ENCODE measurements around the gene SLC4A4.

The SLC4A4 gene

DNA sequence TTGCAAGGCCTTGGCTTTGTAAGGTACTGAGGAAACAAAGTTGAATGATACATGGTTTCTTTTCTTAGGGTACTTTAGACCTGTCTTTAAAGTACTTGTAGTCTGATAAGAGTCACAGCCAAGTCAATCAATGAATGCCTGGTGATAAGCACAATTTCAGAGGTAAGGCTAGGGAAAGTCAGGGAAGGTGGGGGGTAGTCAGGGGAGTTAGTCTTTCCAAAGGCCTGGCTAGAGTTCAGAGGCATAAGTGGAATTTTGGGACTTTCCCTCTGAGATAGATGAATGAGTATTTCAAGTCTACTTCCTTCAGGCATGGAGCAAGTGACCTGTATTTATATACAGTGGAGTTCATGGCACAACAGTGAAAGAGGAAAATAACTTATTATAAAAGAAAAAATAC, 78.3 kb downstream of the SLC4A4 start:
- no peak for DNase-seq

GRCh38 chr4:71426381-71427042, 87.7 kb downstream of the SLC4A4 start:
- DNase-seq, result no peak

- DNase-seq, result no peak
These were observed 90.3 kb downstream of the SLC4A4 start for GRCh38 chr4:71429106-71429505.

GRCh38 chr4:71429962-71430361, 91.1 kb downstream of the SLC4A4 start:
- DNase-seq, result no peak

DNA sequence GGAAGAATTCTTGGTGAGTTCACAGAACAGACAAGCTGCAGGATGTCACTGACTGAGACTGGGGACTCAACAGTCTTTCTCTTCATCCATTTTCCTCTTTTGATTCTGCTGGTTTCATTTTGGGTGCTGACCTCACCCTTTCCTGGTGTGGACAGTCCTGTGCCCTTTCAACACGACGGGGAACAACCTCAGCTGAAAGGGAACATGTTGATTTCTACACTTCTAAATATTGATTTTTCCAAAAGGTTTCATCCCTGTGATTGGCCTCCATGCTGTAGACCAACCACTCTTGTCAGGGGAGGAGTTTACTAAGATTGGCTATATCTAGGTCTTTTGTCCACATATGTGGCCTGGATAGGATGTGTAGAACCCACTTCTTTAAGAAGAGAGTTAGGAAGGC, 91.8 kb downstream of the SLC4A4 start:
- no peak for DNase-seq

DNA sequence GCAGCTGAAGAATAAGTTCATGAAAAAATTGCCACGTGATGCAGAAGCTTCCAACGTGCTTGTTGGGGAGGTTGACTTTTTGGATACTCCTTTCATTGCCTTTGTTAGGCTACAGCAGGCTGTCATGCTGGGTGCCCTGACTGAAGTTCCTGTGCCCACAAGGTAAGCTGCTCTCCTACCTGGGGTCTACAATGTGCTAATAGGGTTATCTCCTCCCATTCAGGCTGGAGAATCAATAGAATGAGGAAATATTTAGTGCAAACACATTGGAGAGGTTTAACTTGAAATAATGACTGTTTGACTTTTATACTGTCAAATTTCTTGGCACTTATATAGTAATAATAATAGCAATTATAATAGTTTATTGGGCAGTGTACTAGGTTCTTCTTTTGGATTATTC, 101.8 kb downstream of the SLC4A4 start:
- no peak for DNase-seq

DNA sequence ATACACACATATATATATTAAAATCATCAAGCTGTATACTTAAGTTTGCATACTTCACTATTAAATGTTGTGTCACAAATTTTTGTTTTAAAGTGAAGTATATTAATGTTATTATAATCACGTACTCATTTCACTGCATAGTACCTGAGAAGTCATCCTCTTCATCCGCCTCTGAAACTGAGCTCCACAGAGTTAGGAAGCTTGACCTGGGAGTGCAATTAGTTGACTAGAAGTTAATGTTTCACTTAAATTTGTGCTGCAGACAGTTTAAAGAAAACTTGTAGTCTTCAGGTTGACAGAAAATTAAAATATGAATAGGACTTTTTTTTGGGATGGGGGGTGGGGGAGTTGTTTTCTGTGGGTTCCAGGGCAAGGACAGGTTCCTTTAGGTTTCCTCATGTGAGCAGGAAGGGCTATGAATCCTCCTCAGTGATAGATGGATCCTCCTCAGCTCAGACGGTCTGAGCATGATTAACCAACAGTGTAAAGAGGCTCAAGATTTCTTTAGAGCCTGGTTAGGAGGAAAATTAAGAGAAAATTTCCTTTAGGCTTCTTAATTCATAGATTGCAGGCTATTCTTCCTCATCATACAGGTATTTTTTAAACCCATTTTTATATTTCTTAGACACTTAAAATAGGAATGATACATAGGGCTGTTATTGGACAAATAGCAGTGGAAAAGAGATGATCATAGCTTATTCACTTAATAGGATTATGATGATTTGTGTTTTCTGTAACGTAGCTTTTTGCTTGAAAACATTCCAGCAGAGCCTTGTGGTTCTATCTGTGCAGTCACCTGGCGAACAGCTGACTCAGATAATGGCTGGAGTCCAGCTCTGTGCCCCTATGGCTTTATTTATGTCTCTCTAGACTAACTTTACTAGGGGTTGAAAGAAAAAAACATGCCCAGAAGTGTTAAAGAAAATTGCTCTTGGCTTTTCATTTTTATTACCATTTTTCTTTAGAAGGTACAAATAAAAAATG, 102.7 kb downstream of the SLC4A4 start:
- DNase-seq, result no peak

GRCh38 chr4:71442336-71442735, 103.5 kb downstream of the SLC4A4 start:
- DNase-seq, result no peak

DNA sequence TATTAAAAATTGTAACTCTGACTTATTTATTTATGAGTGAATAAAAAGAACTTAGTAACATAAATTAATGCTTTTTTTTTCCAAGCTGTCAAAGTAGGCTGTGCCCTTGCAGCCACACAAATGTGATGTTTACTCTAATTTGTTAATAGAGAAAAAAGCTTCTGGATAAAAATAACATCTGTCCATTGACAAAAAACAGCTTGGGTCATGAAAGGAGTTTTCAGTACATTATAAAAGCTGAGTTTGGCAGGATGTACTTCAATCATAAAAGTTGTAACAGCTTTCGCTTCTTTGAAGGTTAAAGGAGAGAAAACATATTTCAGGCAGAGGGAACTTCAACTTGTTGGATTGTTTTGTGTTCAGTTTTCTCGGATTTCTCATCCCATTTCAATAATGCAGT, 105.6 kb downstream of the SLC4A4 start:
- no peak for DNase-seq

GRCh38 chr4:71445811-71446210, 107.0 kb downstream of the SLC4A4 start:
- DNase-seq, result no peak

GRCh38 chr4:71446479-71447081, 107.8 kb downstream of the SLC4A4 start:
- no peak for DNase-seq

DNA sequence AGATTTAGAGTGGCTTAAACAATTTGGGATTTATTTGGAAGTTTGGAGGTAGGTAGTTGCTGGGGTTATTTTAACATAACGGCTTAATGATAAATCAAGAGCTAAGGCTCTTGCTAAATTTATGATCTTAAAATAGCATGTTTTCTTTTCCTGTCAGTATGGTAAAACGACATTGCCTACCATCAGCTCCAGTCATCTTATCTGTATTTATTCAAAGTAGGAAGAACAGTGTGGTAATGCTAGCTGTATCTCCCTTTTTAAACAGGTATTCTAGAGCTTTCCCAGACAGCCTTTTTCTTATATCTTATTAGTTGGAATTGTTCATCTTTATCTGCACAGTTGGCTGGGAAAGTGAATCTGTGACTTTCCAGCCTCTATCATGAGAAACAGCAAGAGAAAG, 110.2 kb downstream of the SLC4A4 start:
- DNase-seq, result no peak

- no peak for DNase-seq
These were observed 111.1 kb downstream of the SLC4A4 start for GRCh38 chr4:71449878-71450277.

GRCh38 chr4:71453531-71453930, 114.7 kb downstream of the SLC4A4 start:
- DNase-seq, result no peak

- no peak for DNase-seq
These were observed 118.0 kb downstream of the SLC4A4 start for GRCh38 chr4:71456841-71457240.

DNA sequence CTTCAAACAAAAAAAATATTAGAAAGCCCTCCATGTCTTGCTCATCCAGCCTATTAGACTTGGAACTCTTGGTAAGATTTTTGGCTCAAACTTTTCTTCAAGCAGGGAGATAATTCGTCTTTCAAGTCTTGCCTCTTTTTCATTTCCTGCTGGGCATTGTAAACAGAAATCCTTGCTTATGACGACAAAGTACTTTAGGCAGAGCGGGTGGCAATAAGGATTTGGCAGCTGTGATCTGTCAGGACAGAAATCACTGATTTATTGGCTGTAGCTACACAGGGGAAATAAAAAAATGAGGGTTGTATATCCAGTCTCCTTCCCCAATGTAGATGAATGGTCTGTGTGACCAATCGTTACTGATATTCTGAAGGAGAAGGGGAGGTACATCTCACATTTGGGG, 121.6 kb downstream of the SLC4A4 start:
- no peak for DNase-seq

DNA sequence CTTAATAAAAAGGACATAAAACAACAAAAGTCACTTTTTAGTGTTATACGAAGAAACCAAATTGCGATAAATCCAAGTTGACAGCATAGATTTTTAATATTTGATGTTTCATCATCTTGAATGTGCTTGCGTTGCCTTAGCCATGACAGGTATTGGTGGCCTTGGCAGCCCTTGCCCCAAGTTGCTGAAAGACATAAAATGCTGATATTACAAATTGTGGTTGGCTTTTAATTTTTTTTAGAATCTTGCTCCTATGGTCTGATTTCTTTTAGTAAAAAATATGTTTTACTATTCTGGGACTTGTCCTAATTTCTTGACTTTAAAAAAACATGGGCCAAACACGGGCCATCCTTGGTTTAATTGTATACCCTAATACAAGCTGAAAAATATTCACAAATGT, 122.6 kb downstream of the SLC4A4 start:
- DNase-seq, result no peak

GRCh38 chr4:71466775-71467174, 128.0 kb downstream of the SLC4A4 start:
- no peak for DNase-seq

- no peak for DNase-seq
These were observed 129.4 kb downstream of the SLC4A4 start for GRCh38 chr4:71468116-71468710.

GRCh38 chr4:71469541-71469940, 130.7 kb downstream of the SLC4A4 start:
- no peak for DNase-seq

GRCh38 chr4:71470524-71470923, 131.7 kb downstream of the SLC4A4 start:
- no peak for DNase-seq

GRCh38 chr4:71472946-71473345, 134.1 kb downstream of the SLC4A4 start:
- no peak for DNase-seq

- DNase-seq, result no peak
These were observed 134.9 kb downstream of the SLC4A4 start for GRCh38 chr4:71473541-71474240.
